ENCODE measurements around the gene SETD5. TPM values are rescaled to one million over a fixed set of nuclear protein-coding genes. Genes with fewer than 3 reads are reported as not detected.

SETD5 gene
- total and polyA plus RNA-seq, 2 of the 4 experiments (the other 2 are of a cell fraction) = 42.7 to 62.9 TPM

- H3K27me3 ChIP-seq (ENCODE audit: control insufficient read depth, insufficient read depth, low read length) = no peaks in the 10 kb centered on the region
- ChIA-PET POLR2A (ENCODE audit: unreplicated experiment) (no interaction called here), CTCF (no interaction called here)
- no CpG with 5 or more reads among the region's 1 CpG for WGBS, 2 experiments (ENCODE audit: extremely low coverage in 2 of 2, insufficient read length in 1 of 2)
- H4K8ac ChIP-seq (ENCODE audit: low read depth in 2 of 2, low read length in 2 of 2) = no peak overlapping the region
- H4K91ac ChIP-seq (ENCODE audit: insufficient read depth, low read depth, low read length) = no peak overlapping the region
- dilution Hi-C loops (cut with HindIII; ENCODE audit: low sequenced_read_pairs, unreplicated experiment) (no loop called here), intact Hi-C loops (cut with micrococcal nuclease) (no loop called here), in situ Hi-C loops (cut with MboI; ENCODE audit: low sequenced_read_pairs) (no loop called here)
- peaks cover 52% of the 10 kb centered on the region for H3K36me3 ChIP-seq (ENCODE audit: control insufficient read depth, insufficient read depth, low read length)
- H3K23ac ChIP-seq (ENCODE audit: low read depth, low read length) = no peak overlapping the region
- no peak for DNase-seq
- no peak overlapping the region for H2BK15ac ChIP-seq (ENCODE audit: low read depth, low read length)
- ATAC-seq (ENCODE audit: low read depth) = no peak
- H4K20me1 ChIP-seq (ENCODE audit: insufficient read depth, low read length) = no peaks in the 10 kb centered on the region; the same call in 1 of the 2 replicates
- H2BK20ac ChIP-seq (ENCODE audit: low read depth, low read length) = no peak overlapping the region
- H2AFZ ChIP-seq (replicated peaks; ENCODE audit: low read length, poor library complexity) = no peak overlapping the region
- no peak overlapping the region for H3K18ac ChIP-seq (ENCODE audit: low read depth, low read length)
- H3K79me1 ChIP-seq (ENCODE audit: low read depth in 1 of 2, low read length in 2 of 2) = peaks cover 11 to 20% of the 10 kb centered on the region in 2 experiments; a peak in 3 of 4 replicates
- no peak overlapping the region for H2BK120ac ChIP-seq (ENCODE audit: low read depth, low read length)
- no peak overlapping the region for H3K9ac ChIP-seq (ENCODE audit: low read depth, low read length)
- H2AK9ac ChIP-seq (replicated peaks; ENCODE audit: low read depth, low read length, poor library complexity) = no peak overlapping the region
- H2AK5ac ChIP-seq (ENCODE audit: low read depth, low read length) = no peak overlapping the region
- no peaks in the 10 kb centered on the region for H3K9me3 ChIP-seq (ENCODE audit: control insufficient read depth, insufficient read depth, low read length)
- TF ChIP-seq MAFK (IDR thresholded peaks at IDR 0.05; ENCODE audit: low read depth, low read length) = no peak
- no peak overlapping the region for H3K56ac ChIP-seq (ENCODE audit: extremely low read depth, insufficient read depth, low read length)
- no peak overlapping the region for H3K27ac ChIP-seq (ENCODE audit: insufficient read depth, low read length)
- H3K4me3 ChIP-seq (ENCODE audit: insufficient read depth, low read depth, low read length) = no peak overlapping the region
- no TSS peak for BruUV-seq (replicated peaks)
- no peaks in the 10 kb centered on the region for H3K4me1 ChIP-seq (ENCODE audit: control insufficient read depth, insufficient read depth, low read length)
- no peak overlapping the region for H2BK5ac ChIP-seq (ENCODE audit: low read depth, low read length, poor library complexity, severe bottlenecking)
- no peak overlapping the region for H3K14ac ChIP-seq (replicated peaks; ENCODE audit: low read depth, low read length)
- H3K9me1 ChIP-seq (ENCODE audit: insufficient read depth, low read length) = no peaks in the 10 kb centered on the region; the same call in 1 of the 2 replicates
- H4K5ac ChIP-seq (ENCODE audit: low read depth, low read length) = no peak overlapping the region
- no peak overlapping the region for H3K4me2 ChIP-seq (ENCODE audit: low read depth, low read length)
- H3K4ac ChIP-seq (ENCODE audit: low read depth, low read length) = no peak overlapping the region
These were observed 82.8 kb downstream of the SETD5 start for GRCh38 chr3:9480265-9480664.

Data from IMR-90 (cell line).